Mesenchymal stem cell (in vitro differentiated cells and primary cell): ENCODE measurements around the gene FOXJ3.
A peak's percentile ranks its signal among the peaks of the same experiment; 100 is the strongest.

Experiments
- DNase-seq: peaks from one replicate; pipeline ENCODE4 v3.0.0-alpha.2; 2013
- H2AFZ ChIP-seq: one replicate; pipeline ENCODE4 v1.6.1; 2013; ENCODE audit warnings: low read depth, mild to moderate bottlenecking, control low read depth, inconsistent platforms, low read length, moderate library complexity
- H2AK5ac ChIP-seq: 2 replicates; pipeline ENCODE4 v1.6.1; 2013; ENCODE audit warnings: low read length, moderate library complexity, mild to moderate bottlenecking, inconsistent platforms; ENCODE audit not compliant: severe bottlenecking
- H2BK120ac ChIP-seq: one replicate; pipeline ENCODE4 v1.6.1; 2013; ENCODE audit warnings: low read depth, mild to moderate bottlenecking, inconsistent platforms, low read length, moderate library complexity
- H2BK12ac ChIP-seq, 2 experiments: one replicate each; pipeline ENCODE4 v1.6.1; 2013; ENCODE audit warnings: inconsistent platforms in 2 of 2, low read length in 2 of 2, mild to moderate bottlenecking in 2 of 2, moderate library complexity in 2 of 2, control low read depth in 1 of 2
- H2BK15ac ChIP-seq: one replicate; pipeline ENCODE4 v1.6.1; 2013; ENCODE audit warnings: mild to moderate bottlenecking, low read depth, inconsistent platforms; ENCODE audit not compliant: poor library complexity, severe bottlenecking
- H2BK5ac ChIP-seq: 2 replicates; pipeline ENCODE4 v1.6.1; 2013; ENCODE audit warnings: low read depth, mild to moderate bottlenecking, low read length, control low read depth, inconsistent platforms; ENCODE audit not compliant: poor library complexity, severe bottlenecking
- H3K14ac ChIP-seq, 2 experiments: one replicate each; pipeline ENCODE4 v1.6.1; 2013; ENCODE audit warnings: inconsistent platforms in 2 of 2, low read length in 2 of 2, control low read depth in 1 of 2, mild to moderate bottlenecking in 1 of 2, moderate library complexity in 1 of 2
- H3K18ac ChIP-seq, 2 experiments: one replicate each; pipeline ENCODE4 v1.6.1; 2013; ENCODE audit warnings: inconsistent platforms in 2 of 2, low read length in 2 of 2, control low read depth in 1 of 2, low read depth in 1 of 2, mild to moderate bottlenecking in 1 of 2
- H3K23ac ChIP-seq, 2 experiments: one replicate each; pipeline ENCODE4 v1.6.1; 2013; ENCODE audit warnings: inconsistent platforms in 2 of 2, low read length in 2 of 2, mild to moderate bottlenecking in 2 of 2, moderate library complexity in 2 of 2, control low read depth in 1 of 2
- H3K27ac ChIP-seq: 2 replicates; pipeline ENCODE4 v1.5.1; 2013; ENCODE audit warnings: mild to moderate bottlenecking, moderate library complexity, low read length, control low read depth, inconsistent platforms; ENCODE audit not compliant: poor library complexity, severe bottlenecking
- H3K27me3 ChIP-seq, 2 experiments: 2 replicates each; pipeline versions ENCODE4 v1.6.1 to v1.7.0; 2013; ENCODE audit warnings: low read length in 2 of 2, mild to moderate bottlenecking in 2 of 2, moderate library complexity in 2 of 2, control low read depth in 1 of 2, inconsistent platforms in 1 of 2; ENCODE audit not compliant: control insufficient read depth in 1 of 2, insufficient read depth in 1 of 2
- H3K36me3 ChIP-seq, 2 experiments: 2 replicates each; pipeline versions ENCODE4 v1.6.1 to v1.7.0; 2013; ENCODE audit warnings: low read length in 2 of 2, control low read depth in 1 of 2, inconsistent platforms in 1 of 2, low read depth in 1 of 2, mild to moderate bottlenecking in 1 of 2; ENCODE audit not compliant: insufficient read depth in 2 of 2, control insufficient read depth in 1 of 2
- H3K4ac ChIP-seq, 2 experiments: one replicate each; pipeline ENCODE4 v1.6.1; 2013; ENCODE audit warnings: inconsistent platforms in 2 of 2, low read length in 2 of 2, mild to moderate bottlenecking in 2 of 2, moderate library complexity in 2 of 2, control low read depth in 1 of 2, low read depth in 1 of 2
- H3K4me1 ChIP-seq: 2 replicates; pipeline ENCODE4 v1.6.1; 2013; ENCODE audit warnings: low read depth, low read length, control low read depth; ENCODE audit not compliant: control insufficient read depth, insufficient read depth
- H3K4me2 ChIP-seq: 2 replicates; pipeline ENCODE4 v1.6.1; 2013; ENCODE audit warnings: low read length, mild to moderate bottlenecking, inconsistent platforms; ENCODE audit not compliant: poor library complexity, severe bottlenecking
- H3K4me3 ChIP-seq, 2 experiments: 2 replicates each; pipeline versions ENCODE4 v1.5.1 to v1.7.0; 2013; ENCODE audit warnings: low read length in 2 of 2, mild to moderate bottlenecking in 2 of 2, control low read depth in 1 of 2, low read depth in 1 of 2; ENCODE audit not compliant: insufficient read depth in 1 of 2
- H3K79me1 ChIP-seq: replicated peaks from 2 replicates; pipeline ENCODE4 v1.6.1; 2013; ENCODE audit warnings: mild to moderate bottlenecking, control low read depth, low read length, inconsistent platforms; ENCODE audit not compliant: poor library complexity, severe bottlenecking
- H3K9ac ChIP-seq: 2 replicates; pipeline ENCODE4 v1.7.0; 2013; ENCODE audit warnings: mild to moderate bottlenecking, low read length, moderate library complexity
- H3K9me3 ChIP-seq: 2 replicates; pipeline ENCODE4 v1.7.0; 2013; ENCODE audit warnings: mild to moderate bottlenecking, low read length; ENCODE audit not compliant: control insufficient read depth
- H4K8ac ChIP-seq: one replicate; pipeline ENCODE4 v1.6.1; 2013; ENCODE audit warnings: inconsistent platforms, mild to moderate bottlenecking, low read length, moderate library complexity
- H4K91ac ChIP-seq: one replicate; pipeline ENCODE4 v1.6.1; 2013; ENCODE audit warnings: mild to moderate bottlenecking, low read length, inconsistent platforms
- WGBS: methylation state at CpG from one replicate; pipeline ENCODE4 v1.1.7; 2013; ENCODE audit warnings: mixed read lengths; 5-methylcytosine and 5-hydroxymethylcytosine counted together

The FOXJ3 gene

GRCh38 chr1:42221456-42221855 is 113.6 kb downstream of the FOXJ3 start:
- Histone ChIP-seq H3K36me3 (peaks cover 2 to 5% of the 10 kb centered on the region in 2 experiments), H3K4me1 (peaks cover 4% of the 10 kb centered on the region), H3K9me3 (no peaks in the 10 kb centered on the region), H3K27me3 (no peaks in the 10 kb centered on the region), H2BK120ac (no peak overlapping the region), H3K4me2 (no peak overlapping the region), H2AK5ac (peak overlapping the region; percentile 69), H2BK12ac (no peak overlapping the region), H2AFZ (no peak overlapping the region), H3K9ac (no peak overlapping the region), H3K79me1 (peaks cover 19% of the 10 kb centered on the region), H4K91ac (no peak overlapping the region), H4K8ac (no peak overlapping the region), H3K18ac (no peak overlapping the region), H3K4me3 (no peak overlapping the region), H3K27ac (no peak overlapping the region), H3K14ac (no peak overlapping the region), H3K23ac (no peak overlapping the region), H3K4ac (no peak overlapping the region), H2BK15ac (no peak overlapping the region), H2BK5ac (no peak overlapping the region)
- no peak for DNase-seq
- 92% methylated on average over 2 of the region's 2 CpGs for WGBS

DNA sequence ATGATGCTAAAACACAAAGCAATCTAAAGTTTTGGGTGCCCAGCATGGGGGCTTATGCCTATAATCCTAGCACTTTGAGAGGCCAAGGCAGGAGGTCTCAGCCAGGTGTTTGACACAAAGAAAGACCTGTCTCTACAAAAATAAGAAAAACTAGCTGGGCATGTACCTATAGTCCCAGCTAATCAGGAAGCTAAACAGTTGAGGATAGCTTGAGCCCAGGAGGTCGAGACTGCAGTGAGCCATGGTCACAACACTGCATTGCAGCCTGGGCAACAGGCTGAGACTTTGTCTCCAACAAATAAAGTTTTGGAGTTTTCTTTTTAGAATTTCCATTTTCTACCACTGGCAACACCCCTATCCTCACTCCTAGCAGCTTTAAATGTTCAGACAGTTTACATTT is 115.4 kb downstream of the FOXJ3 start:
- H2BK120ac ChIP-seq, result no peak overlapping the region
- H3K14ac ChIP-seq, result no peak overlapping the region
- H3K18ac ChIP-seq, result no peak overlapping the region
- H3K36me3 ChIP-seq, result peaks cover 0 to 5% of the 10 kb centered on the region in 2 experiments
- peaks cover 17% of the 10 kb centered on the region for H3K79me1 ChIP-seq
- 79% methylated on average over 1 of the region's 1 CpG for WGBS
- H2BK12ac ChIP-seq, result no peak overlapping the region
- no peak overlapping the region for H3K4me3 ChIP-seq
- no peak overlapping the region for H3K23ac ChIP-seq
- no peak overlapping the region for H3K4ac ChIP-seq
- H2AFZ ChIP-seq, result no peak overlapping the region
- H3K27me3 ChIP-seq, result no peaks in the 10 kb centered on the region
- peaks cover 4% of the 10 kb centered on the region for H3K4me1 ChIP-seq
- no peak overlapping the region for H4K8ac ChIP-seq
- no peak overlapping the region for H3K27ac ChIP-seq
- no peak overlapping the region for H2BK15ac ChIP-seq
- DNase-seq, result no peak
- no peak overlapping the region for H2AK5ac ChIP-seq
- H4K91ac ChIP-seq, result no peak overlapping the region
- H3K4me2 ChIP-seq, result no peak overlapping the region
- H2BK5ac ChIP-seq, result no peak overlapping the region
- H3K9ac ChIP-seq, result no peak overlapping the region
- no peaks in the 10 kb centered on the region for H3K9me3 ChIP-seq

DNA sequence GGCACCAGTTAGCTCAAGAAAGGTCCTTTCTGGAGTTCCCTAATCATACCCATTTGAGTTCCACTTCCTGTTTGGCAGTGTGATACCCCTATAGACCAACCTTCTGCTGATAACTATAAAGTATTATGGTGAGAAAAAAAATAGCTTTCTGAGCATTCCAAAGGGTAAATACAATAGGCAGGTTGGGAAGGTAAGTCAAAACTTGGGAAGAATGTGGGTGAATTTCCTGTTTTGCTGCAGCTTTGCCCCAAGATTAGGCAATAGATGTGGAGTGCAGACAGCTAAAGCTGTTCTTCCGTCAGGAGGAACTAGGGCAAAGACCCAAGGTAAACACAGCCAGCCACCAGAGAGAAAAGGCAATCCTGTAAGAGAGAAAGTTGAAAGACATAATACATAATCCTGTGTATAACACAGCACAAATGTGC is 120.6 kb downstream of the FOXJ3 start:
- 43% methylated on average over 1 of the region's 1 CpG for WGBS
- no peak overlapping the region for H3K4me3 ChIP-seq
- H3K18ac ChIP-seq, result no peak overlapping the region
- H3K23ac ChIP-seq, result no peak overlapping the region
- H4K8ac ChIP-seq, result no peak overlapping the region
- no peak overlapping the region for H3K14ac ChIP-seq
- no peak overlapping the region for H2BK5ac ChIP-seq
- no peaks in the 10 kb centered on the region for H3K27me3 ChIP-seq
- peaks cover 8% of the 10 kb centered on the region for H3K4me1 ChIP-seq
- H3K36me3 ChIP-seq, result peaks cover 0 to 9% of the 10 kb centered on the region in 2 experiments
- no peak overlapping the region for H2BK12ac ChIP-seq
- H3K79me1 ChIP-seq, result peaks cover 25% of the 10 kb centered on the region
- DNase-seq, result peak; percentile 43
- H3K4ac ChIP-seq, result no peak overlapping the region
- no peak overlapping the region for H2AFZ ChIP-seq
- H4K91ac ChIP-seq, result no peak overlapping the region
- H3K4me2 ChIP-seq, result no peak overlapping the region
- H2BK120ac ChIP-seq, result no peak overlapping the region
- H3K9me3 ChIP-seq, result no peaks in the 10 kb centered on the region
- H3K27ac ChIP-seq, result peak overlapping the region; percentile 72
- H2BK15ac ChIP-seq, result no peak overlapping the region
- H2AK5ac ChIP-seq, result no peak overlapping the region
- no peak overlapping the region for H3K9ac ChIP-seq

GRCh38 chr1:42211224-42211623 is 123.8 kb downstream of the FOXJ3 start:
- no peak overlapping the region for H2AFZ ChIP-seq
- H4K8ac ChIP-seq, result no peak overlapping the region
- H3K79me1 ChIP-seq, result peaks cover 27% of the 10 kb centered on the region
- H3K4me3 ChIP-seq, result no peak overlapping the region
- no peaks in the 10 kb centered on the region for H3K27me3 ChIP-seq
- no peak overlapping the region for H3K23ac ChIP-seq
- H2BK120ac ChIP-seq, result no peak overlapping the region
- DNase-seq, result no peak
- H2BK12ac ChIP-seq, result no peak overlapping the region
- peaks cover under 1 to 9% of the 10 kb centered on the region in 2 experiments for H3K36me3 ChIP-seq
- H3K9ac ChIP-seq, result no peak overlapping the region
- no peak overlapping the region for H2AK5ac ChIP-seq
- H3K18ac ChIP-seq, result no peak overlapping the region
- H4K91ac ChIP-seq, result no peak overlapping the region
- H3K9me3 ChIP-seq, result no peaks in the 10 kb centered on the region
- no peak overlapping the region for H3K4ac ChIP-seq
- H3K4me2 ChIP-seq, result no peak overlapping the region
- WGBS, result 100% methylated on average over 1 of the region's 2 CpGs
- no peak overlapping the region for H3K27ac ChIP-seq
- no peak overlapping the region for H2BK15ac ChIP-seq
- no peak overlapping the region for H3K14ac ChIP-seq
- no peak overlapping the region for H2BK5ac ChIP-seq
- H3K4me1 ChIP-seq, result peaks cover 10% of the 10 kb centered on the region
